ENCODE results near the gene KCNJ9.

The KCNJ9 gene

GRCh38 chr1:160087118-160087662 lies 5.9 kb downstream of the KCNJ9 start:
- DNase-seq (ENCODE audit: low spot score), result peak; percentile 41

- no peak for DNase-seq (ENCODE audit: low spot score)
Measured at GRCh38 chr1:160089883-160090282, 8.5 kb downstream of the KCNJ9 start.

GRCh38 chr1:160090760-160091159 lies 9.4 kb downstream of the KCNJ9 start:
- DNase-seq (ENCODE audit: low spot score), result no peak

DNA sequence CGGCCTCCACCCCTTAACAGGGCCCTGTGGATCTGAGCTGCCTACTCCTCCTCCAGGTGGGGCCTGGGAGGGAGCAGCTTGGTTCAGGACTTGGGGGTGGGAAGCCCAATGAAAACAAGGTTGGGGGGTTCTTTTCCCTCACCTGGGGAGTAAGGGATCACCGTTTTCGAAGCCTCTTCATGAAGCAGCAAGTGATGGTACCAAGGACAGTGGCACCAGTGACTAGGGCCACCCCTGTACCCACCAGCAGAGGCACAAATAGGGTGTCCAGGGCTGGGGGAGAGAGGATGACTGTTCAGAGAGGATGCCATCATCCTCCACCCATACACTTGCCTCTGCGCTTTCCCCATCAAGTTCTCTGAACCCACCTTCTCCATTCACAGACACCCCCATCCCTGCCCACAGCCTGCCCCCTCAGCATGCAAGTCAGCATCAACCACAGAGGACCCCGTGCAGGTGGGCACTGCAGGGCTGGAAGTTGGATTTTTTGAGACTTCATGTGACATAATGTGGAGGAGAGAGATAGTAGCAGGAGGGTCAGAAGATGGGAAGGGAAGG lies 10.4 kb downstream of the KCNJ9 start:
- DNase-seq (ENCODE audit: low spot score), result no peak

DNA sequence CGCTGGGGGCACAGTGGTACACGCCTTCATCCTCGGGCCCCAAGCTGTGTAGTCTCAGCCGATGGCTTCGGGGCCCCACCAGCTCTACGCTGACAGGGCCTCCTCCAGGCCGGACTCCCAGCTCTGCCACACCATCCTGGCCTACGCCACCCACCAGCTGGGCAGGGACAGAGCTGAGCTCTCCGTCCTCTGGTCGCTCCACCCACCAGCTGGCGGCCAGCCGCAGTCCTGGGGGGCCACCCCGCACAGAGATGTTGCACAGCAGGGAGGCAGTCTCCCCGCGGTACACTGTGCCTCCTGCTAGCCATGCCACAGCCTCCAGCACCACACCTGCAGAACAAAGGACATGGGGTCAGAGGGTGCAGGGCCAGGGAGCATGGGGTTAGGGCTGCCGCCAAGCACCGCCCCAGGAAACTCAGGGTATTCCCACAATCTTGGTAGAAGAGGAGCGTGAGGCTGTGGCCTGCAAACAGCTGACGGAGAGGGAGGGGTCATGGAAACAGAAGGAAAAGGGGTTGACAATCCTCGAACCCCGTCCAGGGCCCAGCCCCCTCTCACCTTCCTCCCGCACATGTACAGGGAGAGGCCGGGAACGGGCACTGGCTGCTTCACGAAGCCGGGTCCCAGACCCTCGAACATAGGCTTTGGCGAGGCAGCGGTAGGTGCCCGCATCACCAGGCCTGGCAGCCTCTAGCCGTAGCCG lies 11.2 kb downstream of the KCNJ9 start:
- no peak for DNase-seq (ENCODE audit: low spot score)

GRCh38 chr1:160093069-160093395 lies 11.7 kb downstream of the KCNJ9 start:
- peak; percentile 26 for DNase-seq (ENCODE audit: low spot score)

- peak; percentile 48 for DNase-seq (ENCODE audit: low spot score)
Measured at GRCh38 chr1:160093624-160094290, 12.4 kb downstream of the KCNJ9 start.

- no peak for DNase-seq (ENCODE audit: low spot score)
Measured at GRCh38 chr1:160094291-160094625, 12.9 kb downstream of the KCNJ9 start.

DNA sequence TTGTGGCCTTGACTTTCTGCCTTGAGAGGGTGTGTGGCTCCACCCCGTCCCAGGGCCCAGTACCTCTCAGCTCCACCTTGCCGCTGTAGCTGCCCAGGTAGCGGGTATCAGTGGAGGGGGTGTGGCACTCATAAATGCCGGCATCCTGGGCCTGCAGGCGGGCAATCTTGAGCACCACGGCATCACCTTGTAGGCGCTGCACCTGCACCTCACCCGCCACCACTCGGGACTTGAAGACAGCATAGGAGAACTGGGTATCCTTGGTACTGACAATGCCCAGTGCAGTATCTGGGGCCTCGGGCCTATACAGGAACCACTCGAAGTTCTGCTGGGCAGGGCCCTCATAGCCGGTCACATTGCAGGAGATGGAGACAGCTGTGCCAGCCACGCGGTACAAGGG lies 13.5 kb downstream of the KCNJ9 start:
- DNase-seq (ENCODE audit: low spot score), result no peak

DNA sequence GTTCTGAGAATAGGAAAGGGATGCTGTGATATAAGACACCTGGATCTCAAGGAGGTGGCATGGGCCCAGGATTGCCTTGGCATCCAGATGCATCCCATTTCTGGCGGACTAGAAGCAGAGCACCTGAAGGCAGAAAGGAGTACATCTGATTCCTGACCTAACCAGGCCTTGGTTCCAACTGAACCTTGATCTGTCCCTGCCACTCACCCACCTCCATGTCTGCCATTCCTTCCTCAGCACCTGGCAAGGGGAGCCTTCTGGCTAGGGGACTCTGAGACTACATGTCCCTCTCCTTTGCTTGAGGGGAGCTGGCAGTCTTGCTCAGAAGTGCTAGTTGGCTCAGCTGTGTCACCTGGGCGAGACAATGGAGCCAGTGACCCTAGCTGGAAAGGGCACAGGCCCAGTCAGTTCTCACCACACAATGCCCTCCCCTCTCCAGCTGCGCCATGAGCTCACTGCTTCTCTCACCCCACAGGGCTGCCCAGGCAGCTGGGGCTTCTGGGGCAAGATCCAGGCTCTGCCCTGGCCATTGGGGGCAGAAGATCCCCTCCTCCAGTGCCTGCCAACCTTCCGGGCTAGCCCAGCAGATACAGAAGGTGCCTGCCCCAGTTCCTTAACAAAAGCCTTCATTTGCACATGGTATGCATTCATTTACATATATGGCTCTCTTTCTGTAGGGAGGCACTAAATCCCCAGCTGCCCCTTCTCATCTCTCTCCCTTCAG lies 14.2 kb downstream of the KCNJ9 start:
- DNase-seq (ENCODE audit: low spot score), result no peak

DNA sequence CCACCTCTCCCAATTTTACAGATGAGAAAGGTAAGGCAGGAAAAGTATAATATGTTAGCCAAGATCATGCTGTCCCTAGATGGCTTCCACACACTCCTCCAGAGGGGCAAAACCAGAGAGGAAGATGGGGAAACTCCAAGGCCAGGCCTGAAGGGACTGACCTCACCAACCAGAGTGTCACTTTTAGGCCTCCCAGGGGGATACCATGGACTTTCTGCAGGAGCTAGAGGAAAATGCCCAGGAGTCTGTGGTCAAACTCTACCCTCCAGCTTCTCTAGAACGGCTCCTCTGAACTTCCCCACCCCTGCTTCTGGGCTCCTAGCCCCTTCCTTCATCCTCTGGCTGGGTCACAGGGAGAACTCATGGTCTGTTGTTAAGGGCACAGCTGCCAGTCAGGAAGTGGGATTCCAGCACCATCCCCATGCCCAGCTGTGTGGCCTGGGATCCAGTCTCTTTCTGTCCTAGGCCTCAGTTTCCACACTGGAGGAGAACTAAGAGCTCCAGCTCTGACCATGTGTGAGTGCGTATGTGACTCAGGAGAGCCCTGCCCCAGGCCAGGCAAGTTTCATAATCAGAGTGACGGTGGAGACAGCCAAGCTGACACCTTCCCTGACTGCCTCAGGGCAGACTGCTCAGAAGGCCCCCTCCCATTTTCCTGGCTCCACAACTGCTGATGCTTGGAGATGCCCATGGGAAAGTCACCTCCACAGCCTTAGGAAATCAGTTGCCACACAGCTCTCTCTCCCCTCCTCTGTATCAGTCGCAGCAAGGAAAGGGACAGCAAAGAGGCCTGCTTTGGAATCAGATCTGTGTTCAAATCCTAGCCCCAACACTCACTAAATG lies 15.2 kb downstream of the KCNJ9 start:
- DNase-seq (ENCODE audit: low spot score), result no peak

DNA sequence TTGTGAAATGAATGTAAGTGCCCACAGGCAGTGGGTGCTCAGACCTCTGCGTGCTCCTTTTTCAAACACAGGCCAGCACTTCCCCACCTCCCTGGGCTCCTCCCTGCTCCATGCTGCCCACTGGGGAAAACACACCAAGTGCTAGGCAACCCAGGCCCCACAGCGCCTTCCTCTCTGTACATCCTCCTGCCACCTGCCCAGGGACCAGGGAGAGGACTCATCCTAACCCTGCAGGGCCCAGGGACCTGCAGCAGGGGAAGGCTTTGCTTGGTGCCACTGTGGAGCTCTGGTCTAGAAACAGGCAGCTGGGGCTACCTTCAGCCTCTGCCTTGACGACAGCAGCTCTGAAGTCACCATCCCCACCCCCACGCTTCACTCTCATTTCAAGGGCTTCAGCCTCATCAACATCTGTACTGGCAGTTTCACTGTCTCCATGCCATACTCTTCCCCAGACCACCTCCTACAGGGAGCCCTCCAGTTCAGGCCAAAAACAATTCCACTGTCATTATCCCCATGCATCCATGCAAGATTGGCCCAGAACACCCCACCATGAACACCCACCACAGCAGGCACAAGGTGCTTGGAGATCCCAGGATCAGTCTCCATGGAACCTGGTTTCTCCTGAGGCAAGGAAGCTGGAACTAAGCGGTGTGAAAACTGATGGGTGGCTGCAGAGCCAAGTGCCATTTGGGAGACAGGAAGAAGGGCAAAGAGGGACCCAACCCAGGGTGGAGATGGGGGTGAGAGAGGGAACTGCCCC lies 16.0 kb downstream of the KCNJ9 start:
- DNase-seq (ENCODE audit: low spot score), result no peak

GRCh38 chr1:160097911-160098851 lies 16.8 kb downstream of the KCNJ9 start, which contains the start of gene IGSF8:
IGSF8 (minus strand) TSS chr1:160098619; CDS start chr1:160098472, 147 bp downstream.
- peak; percentile 32 for DNase-seq (ENCODE audit: low spot score)

GRCh38 chr1:160098852-160099561 lies 17.7 kb downstream of the KCNJ9 start:
- DNase-seq (ENCODE audit: low spot score), result peak; percentile 98

GRCh38 chr1:160099716-160100375 lies 18.5 kb downstream of the KCNJ9 start:
- no peak for DNase-seq (ENCODE audit: low spot score)

- peak; percentile 94 for DNase-seq (ENCODE audit: low spot score)
Measured at GRCh38 chr1:160101037-160101716, 19.8 kb downstream of the KCNJ9 start.

- peak; percentile 48 for DNase-seq (ENCODE audit: low spot score)
Measured at GRCh38 chr1:160101717-160102522, 20.6 kb downstream of the KCNJ9 start.

Measured in cerebellar cortex (tissue), 1 donor.